Panc1 (cell line): ENCODE measurements around the gene OSBP2. TPM values are rescaled to one million over a fixed set of nuclear protein-coding genes. Genes with fewer than 3 reads are reported as not detected.
A peak's percentile ranks its signal among the peaks of the same experiment; 100 is the strongest.

Experiments
- ATAC-seq: fragments of 200-7000 bp; cut with Tn5 transposase; 2 replicates; pipeline ENCODE4 v1.9.1; 2020; ENCODE audit warnings: mild to moderate bottlenecking, moderate library complexity
- BruUV-seq: library from RNA; stranded (reverse); fragments of 400-500 nt; replicated peaks from 2 replicates; lab custom pipeline; 2021; lab: Mats Ljungman, UMichigan
- CTCF ChIA-PET: fragments of 300-600 bp; sonication (Branson Sonifier 250); formaldehyde crosslinking; loops from one replicate; lab custom pipeline; 2022; ENCODE audit warnings: antibody characterized with exemption; lab: Charles Lee
- POLR2A ChIA-PET: fragments of 300-600 bp; sonication (Branson Sonifier 250); formaldehyde crosslinking; loops from one replicate; lab custom pipeline; 2022; ENCODE audit warnings: antibody characterized with exemption; lab: Charles Lee
- DNase-seq: peaks from one replicate; pipeline ENCODE4 v3.0.0-alpha.2; 2010; ENCODE audit warnings: low read depth, low spot score
- H3K27ac ChIP-seq: 2 replicates; pipeline ENCODE4 v1.5.1; 2011; ENCODE audit warnings: mild to moderate bottlenecking, low read length, inconsistent platforms
- H3K27me3 ChIP-seq: fragments of 200-500 bp; sonication (Bioruptor generic); 2 replicates; pipeline ENCODE4 v1.6.0; 2014; ENCODE audit warnings: low read length, inconsistent platforms; ENCODE audit not compliant: control insufficient read depth, insufficient read depth
- H3K36me3 ChIP-seq: fragments of 200-500 bp; sonication (Bioruptor generic); 2 replicates; pipeline ENCODE4 v1.5.1; 2014; ENCODE audit warnings: inconsistent platforms, mild to moderate bottlenecking, low read length, moderate library complexity; ENCODE audit not compliant: control insufficient read depth, insufficient read depth
- H3K4me1 ChIP-seq: 2 replicates; pipeline ENCODE4 v1.5.1; 2011; ENCODE audit warnings: inconsistent platforms, mild to moderate bottlenecking, low read length, moderate library complexity; ENCODE audit not compliant: control insufficient read depth, insufficient read depth
- H3K4me3 ChIP-seq, 2 experiments: 2 replicates each; pipeline ENCODE4 v1.5.1; 2011 to 2012; ENCODE audit warnings: low read depth in 2 of 2, low read length in 2 of 2, mild to moderate bottlenecking in 2 of 2, inconsistent platforms in 1 of 2, moderate library complexity in 1 of 2
- H3K9me3 ChIP-seq: fragments of 200-500 bp; sonication (Bioruptor generic); 2 replicates; pipeline ENCODE4 v1.5.1; 2014; ENCODE audit warnings: low read depth, mild to moderate bottlenecking, inconsistent platforms, low read length, moderate library complexity; ENCODE audit not compliant: control insufficient read depth, insufficient read depth
- CTCF ChIP-seq: fragments of 450-650 bp; IDR thresholded peaks from 2 replicates; pipeline ENCODE4 v1.5.1; 2017; ENCODE audit warnings: mild to moderate bottlenecking
- POLR2AphosphoS5 ChIP-seq: IDR thresholded peaks from 2 replicates; pipeline ENCODE4 v1.6.1; 2012; ENCODE audit warnings: mild to moderate bottlenecking, low read depth, low read length, moderate library complexity
- REST ChIP-seq, 2 experiments: IDR thresholded peaks; 2 replicates each; pipeline ENCODE4 v1.6.1; 2011 to 2012; ENCODE audit warnings: low read depth in 2 of 2, control low read depth in 1 of 2, low read length in 1 of 2, mild to moderate bottlenecking in 1 of 2, moderate library complexity in 1 of 2; ENCODE audit not compliant: insufficient read depth in 1 of 2
- SIN3A ChIP-seq: IDR thresholded peaks from 2 replicates; pipeline ENCODE4 v1.6.1; 2012; ENCODE audit warnings: low read depth, mild to moderate bottlenecking, low read length, moderate library complexity, borderline replicate concordance; ENCODE audit not compliant: insufficient read depth
- TCF7L2 ChIP-seq: IDR thresholded peaks from 2 replicates; pipeline ENCODE4 v1.6.1; 2011; ENCODE audit warnings: mild to moderate bottlenecking, low read depth, low read length, inconsistent platforms
- in situ Hi-C: cut with HindIII; loops from 2 replicates; pipeline ENCODE4 v1.10.0; 2016; ENCODE audit warnings: low sequenced_read_pairs, low pct_unique_long_range_greater_than_20kb
- intact Hi-C: fragments of 100-400 bp; cut with micrococcal nuclease; formaldehyde crosslinking; loops from one replicate; pipeline ENCODE4 v1.10.0; 2022; ENCODE audit not compliant: unreplicated experiment
- total RNA-seq: library from RNA; stranded (reverse); gene quantifications from one replicate; pipeline ENCODE4 v1.2.1, GENCODE V29; 2021; ENCODE audit not compliant: unreplicated experiment

Gene OSBP2
- total RNA-seq, 1 experiment from 2014 or later, result 4.7 TPM

GRCh38 chr22:30947173-30947815 lies 252.6 kb downstream of the OSBP2 start:
- intact Hi-C loops, result loop anchor here (5.0 kb wide), 1 partner anchor 135 kb away; the partner anchor contains the start of gene SMTN

GRCh38 chr22:30947816-30948454 lies 253.3 kb downstream of the OSBP2 start:
- intact Hi-C loops (loop anchor here (5.0 kb wide), 1 partner anchor 134 kb away; the partner anchor contains the start of gene SMTN), in situ Hi-C loops (no loop called here)
- ChIA-PET POLR2A (no interaction called here), CTCF (no interaction called here)
- no peak for DNase-seq
- no peak for ATAC-seq
- peak; percentile 46; the same call in 1 of the 2 replicates for TF ChIP-seq CTCF
- no peak for TF ChIP-seq REST (IDR thresholded peaks at IDR 0.05; ENCODE audit: insufficient read depth in 1 of 2, low read depth in 2 of 2, low read length in 1 of 2)
- no peak for TF ChIP-seq POLR2AphosphoS5
- no peaks in the 10 kb centered on the region for H3K9me3 ChIP-seq
- H3K4me1 ChIP-seq, result no peaks in the 10 kb centered on the region
- BruUV-seq, result no TSS peak
- peaks cover 13% of the 10 kb centered on the region for H3K36me3 ChIP-seq
- H3K27me3 ChIP-seq, result no peaks in the 10 kb centered on the region
- H3K4me3 ChIP-seq, result no peak overlapping the region
- H3K27ac ChIP-seq, result no peak overlapping the region

More at GRCh38 chr22:30947173-30947815, 252.6 kb downstream of the OSBP2 start:
- DNase-seq (no peak), ATAC-seq (no peak)
- no peak for TF ChIP-seq TCF7L2
- no peak for TF ChIP-seq REST (IDR thresholded peaks at IDR 0.05; ENCODE audit: insufficient read depth in 1 of 2, low read depth in 2 of 2, low read length in 1 of 2)
- TF ChIP-seq CTCF, result no peak
- no peak for TF ChIP-seq POLR2AphosphoS5
- no peak for TF ChIP-seq SIN3A
- H3K36me3 ChIP-seq, result peaks cover 13% of the 10 kb centered on the region
- POLR2A ChIA-PET, result no interaction called here
- in situ Hi-C loops, result no loop called here
- H3K27ac ChIP-seq, result no peak overlapping the region
- no TSS peak for BruUV-seq
- CTCF ChIA-PET, result no interaction called here
- no peaks in the 10 kb centered on the region for H3K27me3 ChIP-seq
- no peaks in the 10 kb centered on the region for H3K4me1 ChIP-seq
- no peaks in the 10 kb centered on the region for H3K9me3 ChIP-seq
- no peak overlapping the region for H3K4me3 ChIP-seq
